Stimulated activated CD8-positive, alpha-beta memory T cell treated with anti-CD3 and anti-CD28 coated beads, Interleukin-4, amount 100 ng/mL, for 1 hour (primary cell): ENCODE data around the gene TAX1BP1.
"Not testable (repeated sequence)": the region's sequence is repeated elsewhere in the genome, so short reads cannot be mapped to it uniquely, and the experiment has no call there.

Experiments used
- DNase-seq, 2 donors: peaks; one replicate each; pipeline ENCODE4 v3.0.0-alpha.2; 2020; ENCODE audit warnings: low read depth in 2 of 2, low spot score in 1 of 2

Gene TAX1BP1

DNA sequence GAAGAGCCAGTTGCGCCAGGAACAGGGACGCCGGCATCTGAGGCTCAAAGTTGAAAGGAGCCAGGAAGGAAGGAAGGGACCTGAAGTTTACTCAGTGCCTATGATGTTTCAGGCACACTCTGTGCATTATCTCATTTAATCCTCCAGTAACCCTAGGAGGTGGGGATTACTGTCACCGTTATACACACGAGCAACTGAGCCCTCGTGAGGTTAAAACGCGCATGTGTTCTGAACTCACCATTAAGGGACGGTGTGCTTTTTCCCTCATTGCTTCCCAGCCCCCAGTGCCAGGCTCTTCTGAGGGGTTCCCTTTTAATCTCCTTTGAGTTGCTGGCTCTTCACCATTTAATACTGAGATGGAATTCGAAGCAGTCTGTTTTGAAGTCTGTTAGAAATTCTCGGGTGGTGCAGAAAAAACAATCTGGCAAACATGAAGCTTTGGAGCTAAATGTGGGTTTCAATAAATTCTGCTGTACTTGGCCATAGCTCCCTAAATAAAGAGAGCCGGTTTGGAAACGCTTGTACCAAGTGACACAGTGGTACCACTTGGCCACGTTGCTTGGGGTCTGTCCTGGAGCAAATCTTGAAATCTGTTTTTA is 102.2 kb downstream of the TAX1BP1 start:
- no peak for DNase-seq

DNA sequence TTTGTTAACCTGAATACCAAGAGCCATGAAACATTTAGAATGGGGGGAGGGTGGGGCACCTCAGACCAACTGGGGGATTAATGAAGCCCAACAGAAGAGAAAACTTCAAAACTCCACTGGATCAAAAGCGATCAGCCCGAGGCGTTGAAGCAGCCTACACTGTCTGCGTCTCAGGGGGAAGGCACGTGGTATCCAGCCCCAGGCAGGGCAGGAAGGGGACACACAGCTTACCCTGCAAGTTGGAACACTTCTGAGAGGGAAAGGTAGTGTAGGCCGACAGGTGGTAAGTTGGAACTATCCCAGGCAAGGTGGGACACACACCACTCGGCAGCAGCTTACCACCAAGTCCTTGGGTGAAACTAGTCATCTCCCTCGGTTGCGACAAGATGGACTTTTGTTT is 102.9 kb downstream of the TAX1BP1 start:
- DNase-seq = no peak

DNA sequence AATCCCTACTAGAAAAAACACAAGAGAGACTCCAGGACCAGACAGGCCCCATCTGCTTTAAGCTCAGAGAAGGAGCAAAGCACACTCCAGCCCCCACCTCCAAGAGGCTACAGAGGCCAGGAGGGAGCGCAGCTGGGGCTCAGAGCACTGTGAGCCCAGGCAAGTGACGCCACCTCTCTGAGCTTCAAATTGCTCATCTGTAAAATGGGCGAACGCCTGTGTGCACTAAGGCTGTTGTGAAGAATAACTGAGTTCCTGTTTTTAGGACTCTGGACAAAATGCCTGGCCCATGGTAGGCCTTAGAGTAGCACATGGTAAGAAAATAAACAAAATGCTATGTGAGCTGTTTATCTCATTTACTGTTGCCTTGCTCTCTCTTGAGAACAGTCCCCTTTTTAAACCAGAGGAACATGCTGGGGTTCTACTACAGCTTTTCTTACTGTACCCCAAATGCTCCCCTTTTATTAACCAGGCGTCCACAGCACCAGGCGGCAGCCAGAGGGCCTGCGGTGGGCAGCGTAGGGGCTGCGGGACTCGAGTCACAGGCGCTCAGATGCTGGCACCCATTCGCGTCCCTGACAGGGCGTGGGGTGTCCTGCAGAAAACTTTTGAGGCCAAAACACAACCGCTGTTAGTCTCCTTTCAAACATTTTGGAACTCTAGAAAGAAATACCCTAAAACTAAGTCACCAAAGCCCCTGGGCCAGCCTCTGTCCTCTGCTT is 103.8 kb downstream of the TAX1BP1 start:
- DNase-seq = no peak

DNA sequence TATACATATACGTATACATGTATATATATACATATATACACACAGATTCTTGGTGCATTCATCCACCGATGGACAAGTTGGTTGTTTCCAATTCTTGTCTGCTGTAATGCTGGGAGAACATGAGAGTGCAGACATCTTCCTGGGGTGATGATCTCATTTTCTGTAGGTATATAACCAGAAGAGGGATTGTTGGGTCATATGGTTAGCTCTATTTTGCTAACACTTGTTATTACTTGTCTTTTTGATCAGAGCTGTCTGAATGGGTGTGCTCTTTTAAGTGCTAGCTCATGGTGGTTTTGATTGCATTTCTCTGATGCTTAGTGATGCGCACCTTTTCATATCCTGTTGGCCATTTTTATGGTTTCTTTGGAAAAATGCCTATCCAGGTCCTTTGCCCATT is 106.4 kb downstream of the TAX1BP1 start:
- DNase-seq = no peak

DNA sequence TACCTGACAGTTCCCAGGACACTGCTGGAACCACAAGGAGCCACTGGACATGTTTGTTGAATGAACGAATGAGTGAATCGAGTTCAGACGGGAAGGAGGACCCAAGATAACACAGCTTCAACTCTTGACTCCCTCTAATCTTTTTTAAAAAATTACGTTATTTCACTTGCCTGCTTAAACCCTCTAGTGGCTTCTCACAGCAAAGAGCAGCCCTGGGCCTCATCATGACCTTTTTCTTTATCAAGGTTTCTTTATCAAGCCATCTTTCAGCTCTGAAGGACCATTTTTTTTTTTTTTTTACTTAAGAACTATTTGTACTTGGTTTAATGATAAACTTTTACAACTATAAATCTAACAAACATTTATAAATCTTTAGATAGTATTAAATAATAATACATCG is 110.6 kb downstream of the TAX1BP1 start:
- no peak for DNase-seq

DNA sequence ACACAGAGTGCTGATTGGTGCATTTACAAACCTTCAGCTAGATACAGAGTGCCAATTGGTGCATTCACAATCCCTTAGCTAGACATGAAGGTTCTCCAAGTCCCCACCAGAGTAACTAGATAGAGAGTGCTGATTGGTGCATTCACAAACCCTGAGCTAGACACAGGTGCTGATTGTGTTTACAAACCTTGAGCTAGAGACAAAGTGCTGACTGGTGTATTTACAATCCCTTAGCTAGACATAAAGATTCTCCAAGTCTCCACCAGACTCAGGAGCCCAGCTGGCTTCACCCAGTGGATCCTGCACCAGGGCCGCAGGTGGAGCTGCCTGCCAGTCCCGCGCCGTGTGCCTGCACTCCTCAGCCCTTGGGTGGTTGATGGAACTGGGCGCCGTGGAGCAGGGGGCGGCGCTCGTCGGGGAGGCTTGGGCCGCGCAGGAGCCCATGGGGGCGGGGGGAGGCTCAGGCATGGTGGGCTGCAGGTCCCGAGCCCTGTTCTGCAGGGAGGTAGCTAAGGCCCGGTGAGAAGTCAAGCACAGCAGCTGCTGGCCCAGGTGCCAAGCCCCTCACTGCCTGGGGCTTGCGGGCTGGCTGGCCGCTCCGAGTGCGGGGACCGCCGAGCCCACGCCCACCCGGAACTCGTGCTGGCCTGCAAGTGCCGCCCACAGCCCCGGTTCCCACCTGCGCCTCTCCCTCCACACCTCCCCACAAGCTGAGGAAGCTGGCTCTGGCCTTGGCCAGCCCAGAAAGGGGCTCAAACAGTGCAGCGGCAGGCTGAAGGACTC is 116.9 kb downstream of the TAX1BP1 start:
- not testable (repeated sequence) for DNase-seq

DNA sequence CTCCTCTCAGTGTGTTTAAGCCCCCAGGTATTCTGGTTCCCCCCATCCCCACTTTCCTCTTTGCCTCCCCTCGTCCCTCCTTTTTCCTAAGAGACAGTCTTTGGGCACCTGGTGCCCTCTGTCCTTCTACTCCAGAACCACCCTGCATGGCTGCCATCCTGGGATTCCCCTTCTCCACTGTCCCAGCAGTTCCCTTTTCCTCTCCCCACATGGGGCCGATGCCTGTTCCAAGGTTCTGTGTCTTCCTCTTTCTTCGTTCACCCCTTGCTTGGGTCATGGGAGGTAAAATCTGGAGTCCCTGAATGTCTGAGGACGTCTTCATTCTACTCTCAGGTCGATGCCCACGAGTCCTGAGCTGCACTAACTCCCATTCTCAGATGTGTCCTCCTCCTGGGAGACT is 120.8 kb downstream of the TAX1BP1 start:
- no peak for DNase-seq

DNA sequence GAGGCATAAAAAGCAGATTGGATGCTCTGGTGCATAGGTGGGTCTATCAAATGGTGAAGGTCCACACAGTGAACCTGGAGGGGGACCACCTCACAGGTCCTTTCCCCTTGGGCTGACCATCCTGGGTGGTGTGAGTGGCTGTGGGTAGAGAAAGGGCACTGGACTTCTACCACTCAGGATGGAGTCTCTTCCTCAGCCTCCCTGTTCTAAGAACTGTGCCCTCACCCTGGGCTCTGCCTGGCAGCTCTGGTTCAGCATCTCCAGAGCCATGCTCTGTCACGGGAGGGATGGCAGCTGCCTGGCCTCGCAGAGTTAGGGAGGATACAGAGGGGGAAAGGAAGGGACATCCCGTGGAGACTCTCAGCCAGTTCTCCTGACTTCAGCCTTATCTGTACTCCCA is 121.8 kb downstream of the TAX1BP1 start:
- DNase-seq = no peak

DNA sequence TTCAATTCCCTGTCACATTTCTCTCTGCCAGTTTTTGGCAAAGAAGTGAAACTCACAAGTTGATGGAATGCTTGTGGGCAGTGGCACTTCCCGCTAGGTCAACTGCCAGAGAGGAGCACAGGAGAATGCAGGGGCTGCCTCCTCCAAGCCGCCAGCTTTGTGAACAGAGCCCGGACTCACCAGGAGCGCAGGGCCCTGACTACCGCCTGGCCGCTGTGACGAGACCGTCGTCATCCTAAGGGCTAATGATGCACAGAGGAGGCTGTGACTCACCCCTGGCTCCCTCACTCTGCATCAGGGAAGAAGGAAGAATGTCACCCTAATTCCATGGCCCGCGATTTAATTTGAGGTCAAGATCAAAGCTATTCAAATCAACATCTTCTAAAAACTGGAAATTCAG is 123.9 kb downstream of the TAX1BP1 start:
- DNase-seq = no peak

DNA sequence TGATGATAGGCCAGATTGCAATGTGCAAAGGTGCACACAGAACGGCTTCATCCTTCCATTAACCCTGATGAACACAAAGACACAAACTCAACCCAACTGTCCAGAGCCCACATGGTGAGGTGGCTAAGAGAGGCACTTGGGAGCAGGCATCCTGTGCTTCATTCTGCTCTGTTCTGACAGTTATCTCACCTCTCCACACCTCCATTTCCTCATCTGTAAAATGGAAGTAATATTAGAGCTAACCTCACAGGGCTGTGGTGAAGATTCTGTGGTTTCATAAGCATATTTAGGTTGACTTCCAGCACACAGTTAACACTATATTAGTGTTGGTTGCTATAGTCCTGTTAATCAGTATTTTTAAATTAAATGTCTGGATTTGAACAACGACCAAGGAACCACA is 126.3 kb downstream of the TAX1BP1 start:
- DNase-seq = no peak

DNA sequence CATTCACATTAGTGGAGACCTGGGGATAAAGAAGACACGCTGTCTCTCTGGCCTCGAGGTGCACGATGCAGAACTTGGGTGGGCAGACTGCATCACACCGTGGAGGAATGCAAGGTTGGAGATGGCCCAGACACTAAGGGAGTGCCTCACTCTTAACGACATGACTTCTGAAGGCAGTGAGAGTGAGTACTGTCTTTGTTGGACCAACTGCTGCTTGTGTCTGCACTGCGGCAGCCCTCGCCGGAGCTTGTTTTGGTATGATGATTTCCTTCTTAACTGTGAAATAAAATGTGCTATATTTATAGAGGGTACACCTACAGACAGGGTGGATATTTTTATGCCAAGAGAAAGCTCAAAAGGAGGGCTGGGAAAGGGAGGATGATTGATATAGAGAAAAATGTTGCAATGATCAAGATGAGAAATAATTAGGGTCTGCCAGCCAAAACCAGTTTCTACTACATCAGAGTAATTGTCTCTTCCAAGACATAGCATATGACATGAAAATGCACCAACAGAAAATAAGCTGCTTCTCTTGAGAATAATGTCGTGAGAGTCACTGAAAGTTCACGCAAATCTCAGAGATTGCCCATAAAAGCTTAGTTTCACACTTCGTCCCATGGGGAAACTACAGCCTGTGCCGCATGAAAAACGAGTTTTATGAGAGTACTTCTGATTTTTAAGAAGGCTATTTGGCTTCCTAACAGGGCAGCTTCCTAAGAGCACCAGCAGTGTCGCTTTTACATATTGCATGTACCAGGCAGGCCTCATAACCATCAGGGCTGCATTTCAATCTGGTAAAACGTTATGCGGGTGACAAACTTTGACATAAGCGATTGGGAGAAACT is 127.1 kb downstream of the TAX1BP1 start:
- no peak for DNase-seq

DNA sequence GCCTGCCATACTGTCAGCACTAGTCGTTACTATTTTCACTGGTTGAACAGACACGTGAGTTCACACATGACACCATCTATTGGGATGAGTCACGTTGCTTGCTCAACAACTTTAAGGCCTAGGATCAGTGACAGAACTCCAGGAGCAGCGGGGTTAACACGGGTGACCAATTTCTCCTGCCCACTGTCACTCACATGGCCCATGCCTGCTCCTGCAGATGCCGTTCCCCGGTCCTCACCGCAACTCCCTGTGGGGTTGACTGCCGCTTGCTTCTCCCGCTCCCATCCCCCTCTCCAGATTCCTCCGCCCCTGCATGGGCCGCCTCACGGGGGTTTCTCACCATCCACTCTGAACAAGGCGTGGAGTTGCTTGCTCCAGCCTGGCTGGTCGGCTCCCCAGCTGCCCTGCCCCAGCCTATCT is 128.2 kb downstream of the TAX1BP1 start:
- no peak for DNase-seq

DNA sequence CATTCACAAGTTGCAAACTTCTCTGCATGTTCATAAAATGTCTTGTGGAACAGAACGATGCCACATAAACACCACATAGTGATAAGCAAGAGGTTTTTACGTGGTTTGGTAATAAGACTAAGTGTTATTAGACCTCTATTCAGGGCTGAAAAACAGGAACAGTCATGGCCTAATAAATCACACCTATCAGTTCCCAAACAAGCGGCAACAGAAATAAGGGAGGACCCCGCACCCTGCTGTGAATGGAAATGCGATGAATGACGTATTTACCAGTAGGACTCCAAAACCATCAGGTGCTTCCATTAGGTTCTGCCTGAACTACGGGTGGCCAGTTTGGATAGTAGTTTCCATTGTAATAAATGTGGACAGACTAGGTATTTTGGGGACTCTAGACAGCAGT is 129.1 kb downstream of the TAX1BP1 start:
- DNase-seq = no peak

DNA sequence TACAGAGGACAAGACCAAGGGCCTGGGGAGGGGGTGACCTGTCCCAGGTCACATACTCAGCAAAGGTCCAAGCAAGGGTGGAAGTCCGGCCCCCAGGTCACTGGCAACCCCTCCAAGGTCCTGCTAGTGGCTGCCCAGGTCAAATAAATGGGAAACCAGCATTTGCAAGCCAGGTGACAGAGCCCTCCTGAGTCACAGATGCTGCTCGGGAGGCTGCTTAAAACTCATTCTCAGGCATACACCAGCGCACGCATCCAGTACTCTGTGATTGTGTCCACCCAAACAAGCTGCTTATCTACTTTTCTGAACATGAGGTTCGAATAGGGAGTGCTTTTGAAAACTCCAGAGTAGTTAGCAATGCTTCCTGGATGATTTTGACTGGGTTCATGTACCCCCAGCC is 130.6 kb downstream of the TAX1BP1 start:
- no peak for DNase-seq

DNA sequence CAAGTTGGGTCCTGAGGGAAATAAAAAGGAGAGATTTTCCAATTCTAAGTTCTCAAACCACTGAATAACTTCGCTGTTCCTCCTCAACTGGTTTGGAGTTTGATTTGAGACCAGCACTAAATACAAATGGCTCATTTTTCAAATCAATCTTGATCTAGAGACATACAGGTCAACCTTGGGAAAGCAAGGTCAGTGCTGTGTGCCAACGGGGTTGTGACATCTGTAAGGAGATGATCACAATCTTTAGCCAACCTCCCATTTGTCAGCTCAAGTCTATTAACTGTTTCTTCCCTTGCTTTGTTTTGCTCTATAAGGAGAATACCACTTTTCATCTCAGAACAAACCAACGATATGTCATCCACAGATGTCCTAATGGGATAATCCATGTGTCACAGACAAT is 131.1 kb downstream of the TAX1BP1 start:
- DNase-seq = no peak

DNA sequence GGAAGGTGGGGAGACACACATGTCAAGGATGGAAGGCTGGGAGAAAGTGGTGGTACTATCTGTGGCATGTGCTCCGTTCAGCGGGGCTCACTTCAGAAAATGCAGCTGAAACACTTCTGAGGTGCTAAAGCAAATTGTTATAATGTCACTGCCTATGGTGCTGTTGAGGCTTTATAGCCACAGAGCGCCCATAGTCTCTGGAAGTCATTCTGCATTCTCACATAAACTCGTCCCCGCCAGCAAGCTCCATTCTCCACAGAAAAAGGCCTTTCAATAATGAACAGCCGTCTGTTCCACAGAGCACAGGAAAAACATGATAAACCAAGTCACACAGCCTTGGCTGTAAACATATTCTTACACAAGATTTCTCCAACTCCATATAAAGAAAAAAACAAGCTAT is 131.9 kb downstream of the TAX1BP1 start:
- no peak for DNase-seq

DNA sequence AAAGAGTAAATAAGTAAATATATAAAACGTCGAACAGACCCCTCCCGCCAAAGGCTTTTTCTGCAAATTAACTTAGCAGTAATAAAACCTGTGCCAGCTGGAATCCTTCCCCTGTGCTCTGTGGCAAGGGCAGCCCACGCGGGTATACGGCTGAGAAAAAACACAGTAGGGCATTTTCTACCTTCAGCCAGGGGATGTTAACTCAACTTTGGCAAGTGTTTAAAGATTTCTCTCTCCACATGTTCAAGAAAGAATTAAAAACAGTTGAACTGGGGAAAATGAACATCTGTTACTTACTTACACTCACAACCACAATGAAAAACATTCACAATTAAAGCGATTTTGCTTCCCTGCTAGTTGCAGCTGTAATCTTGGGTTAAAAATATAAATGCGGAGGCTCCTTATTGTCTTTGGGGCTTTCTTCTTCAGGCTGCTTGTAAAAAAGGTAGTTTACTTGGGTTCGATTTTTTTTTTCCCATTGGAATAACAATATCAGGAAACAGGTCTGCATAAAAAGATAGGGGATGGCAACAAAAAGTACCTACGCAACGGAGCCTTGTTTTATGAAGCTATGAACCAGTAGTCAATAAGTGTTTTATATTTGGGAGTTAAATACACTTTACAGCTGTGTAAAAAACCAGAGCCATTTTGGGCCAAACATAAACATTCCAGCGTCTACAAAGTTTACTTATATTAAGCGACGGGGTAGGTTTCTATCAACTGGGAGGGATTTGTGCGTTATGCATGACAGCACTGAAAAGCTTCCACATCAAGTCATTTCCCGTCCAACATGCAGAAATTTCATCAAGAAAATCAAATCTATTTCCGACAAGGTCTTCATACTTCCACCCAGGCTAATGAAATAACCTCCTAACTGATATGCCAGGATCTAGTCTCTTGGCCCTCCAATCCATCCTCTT is 132.7 kb downstream of the TAX1BP1 start:
- no peak for DNase-seq

DNA sequence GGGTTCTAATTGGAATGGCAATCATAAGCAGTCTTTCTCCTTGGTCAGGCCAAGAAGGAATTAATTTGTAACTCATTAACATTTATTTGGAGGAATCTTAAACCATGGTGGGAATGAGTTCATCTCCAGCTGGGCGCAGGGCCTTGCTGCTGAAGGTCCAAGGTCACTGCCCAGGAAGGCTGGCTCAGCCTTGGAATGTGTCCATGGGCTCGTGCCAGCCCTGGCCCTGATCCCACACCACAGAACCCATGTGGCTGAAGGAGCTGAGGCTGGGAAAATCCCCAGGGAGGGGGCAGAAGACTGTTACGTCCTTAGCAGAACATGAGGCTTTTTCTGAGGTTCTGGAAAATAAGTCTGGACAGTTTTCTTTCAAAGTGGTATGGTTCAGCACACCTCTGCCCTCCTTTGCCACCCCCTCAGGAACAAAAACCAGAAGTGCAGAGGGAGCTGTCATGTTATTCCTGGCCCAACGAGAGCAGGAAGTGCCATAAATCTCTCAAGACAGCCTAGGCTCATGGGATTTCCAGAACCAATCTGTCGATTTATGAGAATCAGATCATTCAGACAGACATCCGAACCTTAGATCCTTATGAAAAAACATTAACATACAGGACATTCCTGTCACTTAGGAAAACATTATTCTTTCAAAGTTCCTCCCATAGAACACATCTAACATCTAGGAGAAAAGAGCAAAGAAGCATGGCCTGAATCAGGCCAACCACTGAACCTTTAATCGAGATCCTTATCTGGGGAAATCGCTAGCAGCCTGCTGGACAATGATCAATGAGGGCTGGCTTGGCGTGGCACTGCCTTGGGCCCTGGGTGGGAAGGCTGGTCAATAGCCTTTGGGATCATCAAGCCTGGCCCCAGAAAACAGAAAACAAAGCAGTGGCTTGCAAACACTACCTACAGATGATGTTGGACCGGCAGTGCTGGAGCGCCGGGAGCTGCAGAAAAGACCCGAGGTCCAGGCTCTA is 134.3 kb downstream of the TAX1BP1 start:
- DNase-seq = no peak

DNA sequence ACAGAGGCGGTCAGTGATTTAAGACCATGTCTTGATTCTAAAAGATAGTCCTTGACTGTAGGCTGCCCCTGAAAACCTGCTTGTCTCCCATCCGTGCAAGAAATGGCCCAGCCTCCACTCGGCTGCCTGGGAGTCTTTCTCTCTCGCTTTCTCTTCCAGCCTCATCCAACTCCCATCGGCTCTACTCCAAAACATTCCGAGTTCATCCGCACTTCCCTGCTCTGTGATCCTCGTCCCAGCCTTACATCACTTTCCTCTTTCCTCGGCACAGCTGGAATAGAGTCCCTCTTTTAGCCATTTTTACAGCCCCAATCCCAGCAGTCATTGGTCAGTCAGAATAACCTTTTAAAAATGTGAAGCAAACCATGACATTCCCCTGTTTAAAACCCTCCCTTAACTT is 135.1 kb downstream of the TAX1BP1 start:
- DNase-seq = no peak
